Measurements from ENCODE around the gene TRAPPC12.

The TRAPPC12 gene

GRCh38 chr2:3465328-3465727 lies 85.8 kb downstream of the TRAPPC12 start:
- no peak for TF ChIP-seq CTCF (IDR thresholded peaks at IDR 0.05; ENCODE audit: low read depth, low read length)
- in situ Hi-C loops (cut with HindIII; ENCODE audit: low sequenced_read_pairs): no loop called here
- DNase-seq (ENCODE audit: low read depth, low spot score): no peak
- H3K4me3 ChIP-seq (ENCODE audit: low read depth, low read length): no peak overlapping the region

- in situ Hi-C loops (cut with HindIII; ENCODE audit: low sequenced_read_pairs): no loop called here
- TF ChIP-seq CTCF (IDR thresholded peaks at IDR 0.05; ENCODE audit: low read depth, low read length): no peak
- DNase-seq (ENCODE audit: low read depth, low spot score): peak; percentile 94
- H3K4me3 ChIP-seq (ENCODE audit: low read depth, low read length): no peak overlapping the region
These were observed 86.5 kb downstream of the TRAPPC12 start for GRCh38 chr2:3465844-3466481.

- TF ChIP-seq CTCF (IDR thresholded peaks at IDR 0.05; ENCODE audit: low read depth, low read length): no peak
- in situ Hi-C loops (cut with HindIII; ENCODE audit: low sequenced_read_pairs): no loop called here
- no peak for DNase-seq (ENCODE audit: low read depth, low spot score)
- no peak overlapping the region for H3K4me3 ChIP-seq (ENCODE audit: low read depth, low read length)
These were observed 87.0 kb downstream of the TRAPPC12 start for GRCh38 chr2:3466482-3466863.

- in situ Hi-C loops (cut with HindIII; ENCODE audit: low sequenced_read_pairs): no loop called here
These were observed 87.5 kb downstream of the TRAPPC12 start for GRCh38 chr2:3466966-3467365.

GRCh38 chr2:3467654-3468053 lies 88.2 kb downstream of the TRAPPC12 start:
- in situ Hi-C loops (cut with HindIII; ENCODE audit: low sequenced_read_pairs): no loop called here

More at GRCh38 chr2:3466966-3467365, 87.5 kb downstream of the TRAPPC12 start:
- H3K4me3 ChIP-seq (ENCODE audit: low read depth, low read length): no peak overlapping the region
- no peak for TF ChIP-seq CTCF (IDR thresholded peaks at IDR 0.05; ENCODE audit: low read depth, low read length)
- DNase-seq (ENCODE audit: low read depth, low spot score): no peak

GRCh38 chr2:3468296-3468988 lies 88.9 kb downstream of the TRAPPC12 start:
- H3K4me3 ChIP-seq (ENCODE audit: low read depth, low read length): no peak overlapping the region
- no peak for DNase-seq (ENCODE audit: low read depth, low spot score)
- TF ChIP-seq CTCF (IDR thresholded peaks at IDR 0.05; ENCODE audit: low read depth, low read length): no peak
- in situ Hi-C loops (cut with HindIII; ENCODE audit: low sequenced_read_pairs): no loop called here

More at GRCh38 chr2:3467654-3468053, 88.2 kb downstream of the TRAPPC12 start:
- H3K4me3 ChIP-seq (ENCODE audit: low read depth, low read length): no peak overlapping the region
- DNase-seq (ENCODE audit: low read depth, low spot score): no peak
- no peak for TF ChIP-seq CTCF (IDR thresholded peaks at IDR 0.05; ENCODE audit: low read depth, low read length)

Measured in astrocyte of the spinal cord (primary cell).